Measurements from ENCODE around the gene MYO16. TPM values are rescaled to one million over a fixed set of nuclear protein-coding genes. Genes with fewer than 3 reads are reported as not detected.

MYO16 gene
- total RNA-seq, 1 donor from 2014 or later: 1.2 TPM

DNA sequence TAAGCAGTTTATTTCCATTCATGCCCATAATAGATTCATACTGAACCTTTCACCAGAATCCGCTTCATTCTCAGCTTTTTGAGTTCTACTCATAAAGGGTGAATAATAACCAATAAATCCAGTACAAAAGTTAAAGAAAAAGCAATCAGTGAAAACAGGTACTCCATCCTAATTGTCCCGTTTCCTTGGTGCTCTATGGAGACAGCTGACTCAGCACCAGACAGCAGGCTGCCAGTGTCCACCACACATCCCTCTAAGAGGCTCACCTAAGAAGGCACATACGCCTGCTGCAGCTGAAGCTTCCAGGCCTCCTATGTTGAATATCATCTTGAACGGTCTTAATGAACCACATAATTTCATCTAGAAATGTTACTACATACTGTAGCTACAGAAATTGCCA, 27.3 kb downstream of the MYO16 start:
- no peak for DNase-seq (ENCODE audit: low read depth)
- H3K4me3 ChIP-seq (ENCODE audit: low read depth, low read length): no peak overlapping the region
- TF ChIP-seq, protein P1, sequence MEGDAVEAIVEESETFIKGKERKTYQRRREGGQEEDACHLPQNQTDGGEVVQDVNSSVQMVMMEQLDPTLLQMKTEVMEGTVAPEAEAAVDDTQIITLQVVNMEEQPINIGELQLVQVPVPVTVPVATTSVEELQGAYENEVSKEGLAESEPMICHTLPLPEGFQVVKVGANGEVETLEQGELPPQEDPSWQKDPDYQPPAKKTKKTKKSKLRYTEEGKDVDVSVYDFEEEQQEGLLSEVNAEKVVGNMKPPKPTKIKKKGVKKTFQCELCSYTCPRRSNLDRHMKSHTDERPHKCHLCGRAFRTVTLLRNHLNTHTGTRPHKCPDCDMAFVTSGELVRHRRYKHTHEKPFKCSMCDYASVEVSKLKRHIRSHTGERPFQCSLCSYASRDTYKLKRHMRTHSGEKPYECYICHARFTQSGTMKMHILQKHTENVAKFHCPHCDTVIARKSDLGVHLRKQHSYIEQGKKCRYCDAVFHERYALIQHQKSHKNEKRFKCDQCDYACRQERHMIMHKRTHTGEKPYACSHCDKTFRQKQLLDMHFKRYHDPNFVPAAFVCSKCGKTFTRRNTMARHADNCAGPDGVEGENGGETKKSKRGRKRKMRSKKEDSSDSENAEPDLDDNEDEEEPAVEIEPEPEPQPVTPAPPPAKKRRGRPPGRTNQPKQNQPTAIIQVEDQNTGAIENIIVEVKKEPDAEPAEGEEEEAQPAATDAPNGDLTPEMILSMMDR (conservative IDR thresholded peaks at IDR 0.05; ENCODE audit: low read depth, low read length): no peak

GRCh38 chr13:108657519-108657918, 28.1 kb downstream of the MYO16 start:
- no peak for DNase-seq (ENCODE audit: low read depth)
- TF ChIP-seq, protein P1 (conservative IDR thresholded peaks at IDR 0.05; ENCODE audit: low read depth, low read length): no peak
- no peak overlapping the region for H3K4me3 ChIP-seq (ENCODE audit: low read depth, low read length)

DNA sequence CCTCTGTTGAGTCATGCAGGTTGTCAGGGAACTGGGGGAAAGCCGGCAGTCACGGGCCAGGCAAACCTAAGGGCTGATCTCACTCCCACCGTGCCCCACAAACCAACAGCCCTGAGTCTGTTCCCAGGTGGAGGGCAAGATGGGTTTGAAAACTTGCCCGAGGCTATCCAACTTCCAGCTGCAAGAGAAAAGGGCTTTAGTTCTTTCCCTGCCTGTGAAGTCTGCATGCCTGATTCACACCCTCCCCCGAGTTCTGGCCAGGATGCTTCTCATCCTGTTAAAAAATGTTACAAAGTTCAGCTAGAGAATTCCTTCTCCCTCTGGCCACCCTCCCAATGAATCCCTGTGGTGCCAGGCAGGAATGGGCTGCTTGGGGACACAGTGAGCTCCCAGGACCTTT, 33.1 kb downstream of the MYO16 start:
- H3K4me3 ChIP-seq (ENCODE audit: low read depth, low read length): no peak overlapping the region
- DNase-seq (ENCODE audit: low read depth): no peak
- TF ChIP-seq, protein P1 (conservative IDR thresholded peaks at IDR 0.05; ENCODE audit: low read depth, low read length): no peak

- no peak for DNase-seq (ENCODE audit: low read depth)
- H3K4me3 ChIP-seq (ENCODE audit: low read depth, low read length): no peak overlapping the region
- TF ChIP-seq, protein P1 (conservative IDR thresholded peaks at IDR 0.05; ENCODE audit: low read depth, low read length): no peak
Measured at GRCh38 chr13:108663710-108664109, 34.3 kb downstream of the MYO16 start.

DNA sequence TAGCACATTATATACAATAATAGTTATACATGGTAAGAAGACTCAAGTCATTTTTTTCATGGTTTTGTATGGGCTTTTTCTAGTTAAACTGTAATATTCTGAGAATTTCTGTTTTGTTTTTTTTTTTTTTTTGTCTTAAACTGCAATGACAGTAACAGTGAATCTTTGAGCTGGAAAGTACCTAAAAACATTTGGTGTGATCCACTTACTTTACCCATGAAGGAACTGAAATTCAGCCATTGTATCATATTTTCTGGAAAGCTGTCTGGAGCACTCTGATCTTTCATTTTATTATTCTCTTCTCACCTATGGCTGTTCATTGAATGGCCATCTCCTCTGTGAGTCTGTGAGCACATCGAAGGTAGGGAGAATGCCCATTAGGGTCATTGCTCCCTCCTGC, 37.8 kb downstream of the MYO16 start:
- DNase-seq (ENCODE audit: low read depth): no peak
- TF ChIP-seq, protein P1 (conservative IDR thresholded peaks at IDR 0.05; ENCODE audit: low read depth, low read length): no peak
- H3K4me3 ChIP-seq (ENCODE audit: low read depth, low read length): no peak overlapping the region

DNA sequence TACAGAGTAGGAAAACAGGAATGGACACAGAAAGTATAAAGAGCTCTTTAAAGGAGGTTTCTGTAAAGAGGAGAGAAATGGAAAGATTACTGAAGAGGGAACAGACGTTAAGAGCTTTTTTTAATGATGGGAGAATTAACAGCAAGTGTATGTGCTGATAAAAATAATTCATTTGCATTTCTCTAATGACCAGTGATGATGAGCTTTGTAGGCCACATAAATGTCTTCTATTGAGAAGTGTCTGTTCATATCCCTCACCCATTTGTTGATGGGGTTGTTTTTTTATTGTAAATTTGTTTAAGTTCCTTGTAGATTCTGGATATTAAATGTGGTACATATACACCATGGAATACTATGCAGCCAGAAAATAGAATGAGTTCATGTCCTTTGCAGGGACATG, 40.0 kb downstream of the MYO16 start:
- H3K4me3 ChIP-seq (ENCODE audit: low read depth, low read length): no peak overlapping the region
- TF ChIP-seq, protein P1 (conservative IDR thresholded peaks at IDR 0.05; ENCODE audit: low read depth, low read length): no peak
- DNase-seq (ENCODE audit: low read depth): no peak

DNA sequence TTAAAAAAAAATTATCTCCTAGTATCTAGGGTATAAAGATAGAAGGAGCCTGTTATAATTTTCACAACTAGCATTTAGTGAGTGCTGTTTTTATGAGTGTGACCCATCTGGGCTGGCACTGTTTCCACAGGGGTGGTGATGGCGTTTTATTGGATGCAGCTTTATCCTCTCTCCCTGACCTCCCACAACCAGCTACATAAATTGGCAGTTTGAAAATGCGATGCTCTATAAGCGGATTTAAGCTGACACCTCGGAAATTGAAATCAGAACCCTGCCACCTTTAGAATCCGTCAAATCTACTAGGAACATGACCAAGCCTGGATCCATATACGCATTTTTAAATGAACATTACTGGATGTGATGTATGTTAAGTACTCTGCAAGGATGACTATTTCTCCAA, 44.9 kb downstream of the MYO16 start:
- DNase-seq (ENCODE audit: low read depth): no peak
- TF ChIP-seq, protein P1 (conservative IDR thresholded peaks at IDR 0.05; ENCODE audit: low read depth, low read length): no peak
- no peak overlapping the region for H3K4me3 ChIP-seq (ENCODE audit: low read depth, low read length)
